Neural cell (in vitro differentiated cells): ENCODE measurements around the gene UBE2F. TPM values are rescaled to one million over a fixed set of nuclear protein-coding genes. Genes with fewer than 3 reads are reported as not detected.

ENCODE experiments used
- H2AFZ ChIP-seq: fragments of 200-600, 300-800 bp; sonication (generic), shearing (Covaris generic); 2 replicates; pipeline ENCODE4 v1.6.0; 2014; ENCODE audit warnings: low read depth, mild to moderate bottlenecking, antibody characterized with exemption, low read length, moderate library complexity
- H3F3A ChIP-seq: fragments of 200-600 bp; shearing (Covaris generic); 2 replicates; pipeline ENCODE4 v1.6.1; 2016; ENCODE audit warnings: mild to moderate bottlenecking, moderate library complexity, mixed read lengths, antibody characterized with exemption, low read length; ENCODE audit not compliant: insufficient read depth, poor library complexity, severe bottlenecking
- H3K27ac ChIP-seq: fragments of 200-600, 300-800 bp; sonication (generic), shearing (Covaris generic); 2 replicates; pipeline ENCODE4 v1.5.1; 2014; ENCODE audit warnings: mild to moderate bottlenecking, low read length, moderate library complexity
- H3K27me3 ChIP-seq: fragments of 300-800, 200-600 bp; sonication (generic), shearing (Covaris generic); 2 replicates; pipeline ENCODE4 v1.6.0; 2014; ENCODE audit warnings: mild to moderate bottlenecking, low read depth, low read length, moderate library complexity; ENCODE audit not compliant: insufficient read depth
- H3K36me3 ChIP-seq: fragments of 300-800, 200-600 bp; sonication (generic), shearing (Covaris generic); 2 replicates; pipeline ENCODE4 v1.5.1; 2014; ENCODE audit warnings: mild to moderate bottlenecking, antibody characterized with exemption, low read length, moderate library complexity; ENCODE audit not compliant: insufficient read depth
- H3K4me2 ChIP-seq: fragments of 300-800, 200-600 bp; sonication (generic), shearing (Covaris generic); 2 replicates; pipeline ENCODE4 v1.6.0; 2014; ENCODE audit warnings: mild to moderate bottlenecking, low read length
- H3K4me3 ChIP-seq: fragments of 300-800, 200-600 bp; sonication (generic), shearing (Covaris generic); 2 replicates; pipeline ENCODE4 v1.5.1; 2014; ENCODE audit warnings: mild to moderate bottlenecking, low read length, moderate library complexity
- H3K79me2 ChIP-seq: fragments of 200-600 bp; shearing (Covaris generic); replicated peaks from 2 replicates; pipeline ENCODE4 v1.6.0; 2014; ENCODE audit warnings: mild to moderate bottlenecking, low read length, moderate library complexity; ENCODE audit not compliant: insufficient read depth
- H3K9ac ChIP-seq: fragments of 300-800, 200-600 bp; sonication (generic), shearing (Covaris generic); 2 replicates; pipeline ENCODE4 v1.6.1; 2016; ENCODE audit warnings: mild to moderate bottlenecking, low read length, mixed read lengths
- H3K9me2 ChIP-seq: fragments of 200-600 bp; shearing (Covaris generic); 2 replicates; pipeline ENCODE4 v1.6.1; 2016; ENCODE audit warnings: mild to moderate bottlenecking, low read length, mixed read lengths; ENCODE audit not compliant: insufficient read depth
- H3K9me3 ChIP-seq: fragments of 200-600, 300-800 bp; sonication (generic), shearing (Covaris generic); 2 replicates; pipeline ENCODE4 v1.6.1; 2016; ENCODE audit warnings: mild to moderate bottlenecking, mixed run types, low read length, moderate library complexity, mixed read lengths
- H4K20me1 ChIP-seq: fragments of 200-600 bp; shearing (Covaris generic); 2 replicates; pipeline ENCODE4 v1.6.1; 2016; ENCODE audit warnings: mild to moderate bottlenecking, mixed run types; ENCODE audit not compliant: insufficient read depth
- EP300 ChIP-seq: fragments of 450-650 bp; conservative IDR thresholded peaks from 2 replicates; pipeline ENCODE4 v1.6.1; 2014; ENCODE audit warnings: antibody characterized with exemption, mild to moderate bottlenecking, moderate library complexity; ENCODE audit not compliant: poor library complexity, severe bottlenecking
- EZH2 ChIP-seq: fragments of 200-600, 300-800 bp; shearing (Covaris generic), sonication (generic); IDR thresholded peaks from 2 replicates; pipeline ENCODE4 v1.6.1; 2014; ENCODE audit warnings: antibody characterized with exemption, low read length, borderline replicate concordance, mild to moderate bottlenecking; ENCODE audit not compliant: insufficient read depth, poor library complexity, severe bottlenecking
- MXI1 ChIP-seq: fragments of 450-650 bp; conservative IDR thresholded peaks from 2 replicates; pipeline ENCODE4 v1.6.1; 2014; ENCODE audit warnings: antibody characterized with exemption, mild to moderate bottlenecking; ENCODE audit not compliant: poor library complexity, severe bottlenecking
- POLR2AphosphoS5 ChIP-seq: IDR thresholded peaks from 2 replicates; pipeline ENCODE4 v1.6.1; 2012
- RAD21 ChIP-seq: fragments of 450-650 bp; conservative IDR thresholded peaks from 2 replicates; pipeline ENCODE4 v1.6.1; 2014; ENCODE audit warnings: antibody characterized with exemption, mild to moderate bottlenecking, moderate library complexity
- SMC3 ChIP-seq: fragments of 450-650 bp; conservative IDR thresholded peaks from 2 replicates; pipeline ENCODE4 v1.6.1; 2014; ENCODE audit warnings: antibody characterized with exemption, mild to moderate bottlenecking, moderate library complexity; ENCODE audit not compliant: poor library complexity
- TAF1 ChIP-seq: IDR thresholded peaks from 2 replicates; pipeline ENCODE4 v1.6.1; 2012; ENCODE audit warnings: low read depth
- polyA plus RNA-seq: library from polyadenylated mRNA; depleted of rRNA; stranded (reverse); fragments of >200 nt; gene quantifications from 2 replicates; pipeline ENCODE4 v1.2.3, GENCODE V29; 2014
- TF ChIP-seq, protein P1 (sequence below): IDR thresholded peaks from 2 replicates; pipeline ENCODE4 v1.6.1; 2012; ENCODE audit warnings: borderline replicate concordance
- TF ChIP-seq, protein P2 (sequence below): fragments of 450-650 bp; IDR thresholded peaks from 2 replicates; pipeline ENCODE4 v1.5.1; 2014; ENCODE audit warnings: antibody characterized with exemption, mild to moderate bottlenecking, moderate library complexity; ENCODE audit not compliant: poor library complexity, severe bottlenecking

Gene UBE2F
- polyA plus RNA-seq, 1 donor from 2014 or later: 65.7 TPM

DNA sequence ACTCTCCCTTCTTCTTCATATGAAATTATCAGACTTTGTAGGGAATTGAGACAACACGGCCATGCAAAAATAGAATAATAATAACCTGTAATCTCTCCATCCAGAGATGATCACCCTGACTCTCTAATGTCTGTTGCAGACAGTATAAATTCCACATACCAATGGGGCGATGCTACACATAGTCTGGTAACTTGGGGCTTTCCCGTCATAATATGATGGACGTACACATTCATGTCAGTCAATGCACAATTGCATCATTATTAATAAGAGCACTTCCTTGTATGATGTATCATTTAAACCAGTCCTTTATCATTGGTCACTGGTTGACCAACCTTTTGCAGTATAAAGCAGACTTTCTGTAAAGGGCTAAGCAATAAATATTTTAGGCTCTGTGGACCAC is 54.5 kb downstream of the UBE2F start:
- no peak overlapping the region for H3K27ac ChIP-seq
- H3K79me2 ChIP-seq: no peaks in the 10 kb centered on the region
- TF ChIP-seq EP300 (no peak), POLR2AphosphoS5 (no peak), MXI1 (no peak), RAD21 (no peak), TAF1 (no peak), SMC3 (no peak), EZH2 (no peak)
- TF ChIP-seq, protein P1, sequence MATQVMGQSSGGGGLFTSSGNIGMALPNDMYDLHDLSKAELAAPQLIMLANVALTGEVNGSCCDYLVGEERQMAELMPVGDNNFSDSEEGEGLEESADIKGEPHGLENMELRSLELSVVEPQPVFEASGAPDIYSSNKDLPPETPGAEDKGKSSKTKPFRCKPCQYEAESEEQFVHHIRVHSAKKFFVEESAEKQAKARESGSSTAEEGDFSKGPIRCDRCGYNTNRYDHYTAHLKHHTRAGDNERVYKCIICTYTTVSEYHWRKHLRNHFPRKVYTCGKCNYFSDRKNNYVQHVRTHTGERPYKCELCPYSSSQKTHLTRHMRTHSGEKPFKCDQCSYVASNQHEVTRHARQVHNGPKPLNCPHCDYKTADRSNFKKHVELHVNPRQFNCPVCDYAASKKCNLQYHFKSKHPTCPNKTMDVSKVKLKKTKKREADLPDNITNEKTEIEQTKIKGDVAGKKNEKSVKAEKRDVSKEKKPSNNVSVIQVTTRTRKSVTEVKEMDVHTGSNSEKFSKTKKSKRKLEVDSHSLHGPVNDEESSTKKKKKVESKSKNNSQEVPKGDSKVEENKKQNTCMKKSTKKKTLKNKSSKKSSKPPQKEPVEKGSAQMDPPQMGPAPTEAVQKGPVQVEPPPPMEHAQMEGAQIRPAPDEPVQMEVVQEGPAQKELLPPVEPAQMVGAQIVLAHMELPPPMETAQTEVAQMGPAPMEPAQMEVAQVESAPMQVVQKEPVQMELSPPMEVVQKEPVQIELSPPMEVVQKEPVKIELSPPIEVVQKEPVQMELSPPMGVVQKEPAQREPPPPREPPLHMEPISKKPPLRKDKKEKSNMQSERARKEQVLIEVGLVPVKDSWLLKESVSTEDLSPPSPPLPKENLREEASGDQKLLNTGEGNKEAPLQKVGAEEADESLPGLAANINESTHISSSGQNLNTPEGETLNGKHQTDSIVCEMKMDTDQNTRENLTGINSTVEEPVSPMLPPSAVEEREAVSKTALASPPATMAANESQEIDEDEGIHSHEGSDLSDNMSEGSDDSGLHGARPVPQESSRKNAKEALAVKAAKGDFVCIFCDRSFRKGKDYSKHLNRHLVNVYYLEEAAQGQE: no peak
- TF ChIP-seq, protein P2, sequence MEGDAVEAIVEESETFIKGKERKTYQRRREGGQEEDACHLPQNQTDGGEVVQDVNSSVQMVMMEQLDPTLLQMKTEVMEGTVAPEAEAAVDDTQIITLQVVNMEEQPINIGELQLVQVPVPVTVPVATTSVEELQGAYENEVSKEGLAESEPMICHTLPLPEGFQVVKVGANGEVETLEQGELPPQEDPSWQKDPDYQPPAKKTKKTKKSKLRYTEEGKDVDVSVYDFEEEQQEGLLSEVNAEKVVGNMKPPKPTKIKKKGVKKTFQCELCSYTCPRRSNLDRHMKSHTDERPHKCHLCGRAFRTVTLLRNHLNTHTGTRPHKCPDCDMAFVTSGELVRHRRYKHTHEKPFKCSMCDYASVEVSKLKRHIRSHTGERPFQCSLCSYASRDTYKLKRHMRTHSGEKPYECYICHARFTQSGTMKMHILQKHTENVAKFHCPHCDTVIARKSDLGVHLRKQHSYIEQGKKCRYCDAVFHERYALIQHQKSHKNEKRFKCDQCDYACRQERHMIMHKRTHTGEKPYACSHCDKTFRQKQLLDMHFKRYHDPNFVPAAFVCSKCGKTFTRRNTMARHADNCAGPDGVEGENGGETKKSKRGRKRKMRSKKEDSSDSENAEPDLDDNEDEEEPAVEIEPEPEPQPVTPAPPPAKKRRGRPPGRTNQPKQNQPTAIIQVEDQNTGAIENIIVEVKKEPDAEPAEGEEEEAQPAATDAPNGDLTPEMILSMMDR: no peak
- H2AFZ ChIP-seq: no peak overlapping the region
- no peaks in the 10 kb centered on the region for H3K9me3 ChIP-seq
- H3K9ac ChIP-seq: no peak overlapping the region
- no peak overlapping the region for H3K4me3 ChIP-seq
- H3K9me2 ChIP-seq: no peaks in the 10 kb centered on the region
- H4K20me1 ChIP-seq: no peaks in the 10 kb centered on the region
- no peaks in the 10 kb centered on the region for H3F3A ChIP-seq
- no peaks in the 10 kb centered on the region for H3K27me3 ChIP-seq
- H3K36me3 ChIP-seq: no peaks in the 10 kb centered on the region
- H3K4me2 ChIP-seq: no peak overlapping the region

GRCh38 chr2:238022594-238023157 is 55.9 kb downstream of the UBE2F start:
- Histone ChIP-seq H3K27ac (no peak overlapping the region), H3K27me3 (no peaks in the 10 kb centered on the region), H2AFZ (no peak overlapping the region), H4K20me1 (no peaks in the 10 kb centered on the region), H3K79me2 (no peaks in the 10 kb centered on the region), H3K4me3 (no peak overlapping the region), H3K4me2 (no peak overlapping the region), H3F3A (no peaks in the 10 kb centered on the region), H3K9me2 (no peaks in the 10 kb centered on the region), H3K36me3 (no peaks in the 10 kb centered on the region), H3K9ac (no peak overlapping the region), H3K9me3 (no peaks in the 10 kb centered on the region)
- TF ChIP-seq POLR2AphosphoS5 (no peak), RAD21 (no peak), EZH2 (no peak), TAF1 (no peak), EP300 (no peak)
- TF ChIP-seq, protein P1: no peak
